HEK293 (cell line): ENCODE data around the gene ZNF117.

Experiments used
- CTCF ChIA-PET: fragments of 350-600 bp; formaldehyde crosslinking; extraction: SDS; loops from one replicate; lab custom pipeline; 2021; ENCODE audit warnings: antibody characterized with exemption; lab: Yijun Ruan, JAX
- POLR2A ChIA-PET: fragments of 300-600 bp; formaldehyde crosslinking; extraction: SDS; loops from one replicate; lab custom pipeline; 2020; ENCODE audit warnings: antibody characterized with exemption, inconsistent platforms; lab: Yijun Ruan, JAX
- H3K27ac ChIP-seq: fragments of 200-500 bp; sonication (Bioruptor generic); 2 replicates; pipeline ENCODE4 v1.5.1; 2014; ENCODE audit warnings: low read depth, low read length, control low read depth, inconsistent platforms; ENCODE audit errors: extremely low read depth
- H3K36me3 ChIP-seq, 2 experiments: fragments of 200-500 bp in 1 of 2; sonication (Bioruptor generic) in 1 of 2; 1 replicate in 1 of 2; 2 replicates in 1 of 2; pipeline ENCODE4 v1.5.1; 2014 to 2017; ENCODE audit warnings: inconsistent platforms in 2 of 2, low read length in 2 of 2; ENCODE audit not compliant: control insufficient read depth in 2 of 2, insufficient read depth in 1 of 2
- H3K4me1 ChIP-seq: fragments of 200-500 bp; sonication (Bioruptor generic); 2 replicates; pipeline ENCODE4 v1.5.1; 2014; ENCODE audit warnings: mild to moderate bottlenecking, low read length, inconsistent platforms; ENCODE audit not compliant: control insufficient read depth, insufficient read depth
- H3K4me3 ChIP-seq: 2 replicates; pipeline ENCODE4 v1.5.1; 2011; ENCODE audit warnings: low read depth, mild to moderate bottlenecking, control low read depth, low read length, moderate library complexity
- H3K9me3 ChIP-seq: fragments of 200-500 bp; sonication (Bioruptor generic); 2 replicates; pipeline ENCODE4 v1.5.1; 2014; ENCODE audit warnings: low read depth, low read length, inconsistent platforms; ENCODE audit not compliant: control insufficient read depth, insufficient read depth
- ELK4 ChIP-seq: IDR thresholded peaks from 2 replicates; pipeline ENCODE4 v1.6.1; 2011; ENCODE audit warnings: mild to moderate bottlenecking, low read depth, low read length, borderline replicate concordance
- GLI2 ChIP-seq: fragments of 450-650 bp; formaldehyde crosslinking; IDR thresholded peaks from 2 replicates; pipeline ENCODE4; 2017; ENCODE audit warnings: missing biosample characterization, missing genetic modification characterization, low read depth, borderline replicate concordance
- GLI4 ChIP-seq: fragments of 450-650 bp; formaldehyde crosslinking; IDR thresholded peaks from 2 replicates; pipeline ENCODE4 v1.5.1; 2016; ENCODE audit warnings: missing biosample characterization, missing genetic modification characterization
- GLIS1 ChIP-seq: fragments of 450-650 bp; formaldehyde crosslinking; IDR thresholded peaks from 2 replicates; pipeline ENCODE4 v1.5.1; 2016; ENCODE audit warnings: missing biosample characterization, missing genetic modification characterization
- IKZF3 ChIP-seq: fragments of 450-650 bp; IDR thresholded peaks from 2 replicates; pipeline ENCODE4 v1.5.0; 2018; ENCODE audit warnings: missing biosample characterization, mild to moderate bottlenecking, missing genetic modification characterization, moderate library complexity
- INSM2 ChIP-seq: fragments of 450-650 bp; formaldehyde crosslinking; IDR thresholded peaks from 2 replicates; pipeline ENCODE4 v1.5.1; 2016; ENCODE audit warnings: missing biosample characterization, missing genetic modification characterization
- SETDB1 ChIP-seq: IDR thresholded peaks from one replicate; pipeline ENCODE4 v1.6.1; 2017; ENCODE audit warnings: mild to moderate bottlenecking, low read length, moderate library complexity, mixed read lengths; ENCODE audit not compliant: insufficient read length
- TRIM28 ChIP-seq: IDR thresholded peaks from 2 replicates; pipeline ENCODE4 v1.6.1; 2011; ENCODE audit warnings: low read length, control low read depth, borderline replicate concordance
- ZEB2 ChIP-seq: fragments of 450-650 bp; formaldehyde crosslinking; IDR thresholded peaks from 2 replicates; pipeline ENCODE4 v1.5.1; 2016; ENCODE audit warnings: missing biosample characterization, missing genetic modification characterization
- ZNF10 ChIP-seq: fragments of 450-650 bp; formaldehyde crosslinking; IDR thresholded peaks from 2 replicates; pipeline ENCODE4 v1.5.1; 2017; ENCODE audit warnings: missing biosample characterization, missing genetic modification characterization
- ZNF221 ChIP-seq: fragments of 450-650 bp; formaldehyde crosslinking; IDR thresholded peaks from 2 replicates; pipeline ENCODE4 v1.5.1; 2017; ENCODE audit warnings: missing biosample characterization, missing genetic modification characterization, borderline replicate concordance
- ZNF280D ChIP-seq: fragments of 450-650 bp; formaldehyde crosslinking; IDR thresholded peaks from 2 replicates; pipeline ENCODE4 v1.5.1; 2016; ENCODE audit warnings: missing biosample characterization, missing genetic modification characterization
- ZNF354C ChIP-seq: fragments of 450-650 bp; formaldehyde crosslinking; IDR thresholded peaks from 2 replicates; pipeline ENCODE4 v1.5.1; 2016; ENCODE audit warnings: missing biosample characterization, missing genetic modification characterization, low read depth, borderline replicate concordance
- ZNF544 ChIP-seq: fragments of 450-650 bp; formaldehyde crosslinking; IDR thresholded peaks from 2 replicates; pipeline ENCODE4 v1.5.0; 2017; ENCODE audit warnings: missing biosample characterization, missing genetic modification characterization
- ZNF571 ChIP-seq: fragments of 450-650 bp; formaldehyde crosslinking; IDR thresholded peaks from 2 replicates; pipeline ENCODE4 v1.5.0; 2017; ENCODE audit warnings: missing biosample characterization, missing genetic modification characterization
- ZNF621 ChIP-seq: fragments of 450-650 bp; formaldehyde crosslinking; IDR thresholded peaks from 2 replicates; pipeline ENCODE4 v1.5.1; 2017; ENCODE audit warnings: missing biosample characterization, missing genetic modification characterization
- ZNF624 ChIP-seq: fragments of 450-650 bp; formaldehyde crosslinking; IDR thresholded peaks from 2 replicates; pipeline ENCODE4 v1.5.1; 2017; ENCODE audit warnings: missing biosample characterization, missing genetic modification characterization
- ZNF626 ChIP-seq: fragments of 450-650 bp; sonication (Bioruptor Pico); formaldehyde crosslinking; IDR thresholded peaks from 2 replicates; pipeline ENCODE4 v1.5.1; 2018; ENCODE audit warnings: missing biosample characterization, missing genetic modification characterization, inconsistent platforms
- ZNF830 ChIP-seq: fragments of 450-650 bp; IDR thresholded peaks from 2 replicates; pipeline ENCODE4 v1.5.0; 2018; ENCODE audit warnings: missing biosample characterization, missing genetic modification characterization, low read depth, mild to moderate bottlenecking, moderate library complexity
- ZSCAN23 ChIP-seq: fragments of 450-650 bp; formaldehyde crosslinking; IDR thresholded peaks from 2 replicates; pipeline ENCODE4 v1.5.1; 2016; ENCODE audit warnings: missing biosample characterization, missing genetic modification characterization

The ZNF117 gene

GRCh38 chr7:64992971-64993370, 2.1 kb upstream of the ZNF117 start:
- H3K4me1 ChIP-seq, result no peaks in the 10 kb centered on the region
- no peak overlapping the region for H3K4me3 ChIP-seq
- H3K27ac ChIP-seq, result no peak overlapping the region
- no peak for TF ChIP-seq SETDB1
- TF ChIP-seq GLI4 (tag by site-specific recombination), result no peak
- TF ChIP-seq ZNF830 (tag by site-specific recombination), result no peak
- TF ChIP-seq ELK4, result no peak
- TF ChIP-seq ZSCAN23, result no peak
- no peak for TF ChIP-seq GLI2 (tag by site-specific recombination)
- no peak for TF ChIP-seq ZNF624 (tag by site-specific recombination)
- TF ChIP-seq ZEB2 (tag by site-specific recombination), result no peak
- TF ChIP-seq ZNF10, result no peak
- peaks cover 0 to 4% of the 10 kb centered on the region in 2 experiments; a peak in 1 of 3 replicates for H3K36me3 ChIP-seq
- H3K9me3 ChIP-seq, result no peaks in the 10 kb centered on the region
- CTCF ChIA-PET, result no interaction called here
- POLR2A ChIA-PET, result no interaction called here

DNA sequence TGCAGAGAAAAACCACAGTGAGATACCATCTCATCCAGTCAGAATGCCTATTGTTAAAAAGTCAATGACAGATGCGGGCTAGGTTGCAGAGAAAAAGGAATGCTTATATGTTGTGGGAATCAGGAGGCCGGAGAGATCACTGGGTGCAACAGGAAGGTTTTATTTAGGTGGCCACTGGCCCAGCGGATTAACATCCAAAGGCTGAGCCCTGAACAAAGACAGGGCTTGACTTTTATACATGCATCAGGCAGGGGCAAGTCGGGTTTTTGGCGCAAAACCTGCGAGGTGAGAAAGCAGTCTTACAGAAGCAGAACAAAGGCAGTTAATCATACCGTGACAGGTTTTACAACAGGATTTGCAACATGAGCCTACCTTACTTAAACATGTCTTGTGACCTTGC, 620 bp downstream of the ZNF117 start:
- TF ChIP-seq IKZF3 (tag by site-specific recombination), result no peak
- no peak for TF ChIP-seq ZNF544 (tag by site-specific recombination)
- no peak for TF ChIP-seq GLIS1 (tag by site-specific recombination)
- TF ChIP-seq ZNF354C (tag by site-specific recombination), result no peak
- TF ChIP-seq ZNF626, result 0 out of 2 replicates have a peak, but pooled peaks have one; percentile 80
- no peak for TF ChIP-seq ZNF571 (tag by site-specific recombination)
- TF ChIP-seq ZNF221 (tag by site-specific recombination), result no peak
- TF ChIP-seq TRIM28, result peak; percentile 89; the same call in 1 of the 2 replicates
- no peak for TF ChIP-seq INSM2 (tag by site-specific recombination)
- TF ChIP-seq SETDB1, result peak; percentile 81
- TF ChIP-seq ZNF280D (tag by site-specific recombination), result peak; percentile 32; the same call in 1 of the 2 replicates
- TF ChIP-seq ZNF621, result no peak
- TF ChIP-seq ZNF10, result no peak
- H3K9me3 ChIP-seq, result no peaks in the 10 kb centered on the region
- ChIA-PET CTCF (no interaction called here), POLR2A (no interaction called here)
- no peak overlapping the region for H3K4me3 ChIP-seq
- no peaks in the 10 kb centered on the region for H3K4me1 ChIP-seq
- peaks cover 0 to 4% of the 10 kb centered on the region in 2 experiments; a peak in 1 of 3 replicates for H3K36me3 ChIP-seq
- H3K27ac ChIP-seq, result no peak overlapping the region
